Ascending aorta (tissue), 2 donors: Measurements from ENCODE around the gene EXOC3. TPM values are rescaled to one million over a fixed set of nuclear protein-coding genes. Genes with fewer than 3 reads are reported as not detected.

ENCODE experiments used
- DNase-seq, 2 donors: peaks; one replicate each; pipeline ENCODE4 v3.0.0-alpha.2; 2019; ENCODE audit warnings: low spot score in 2 of 2
- H3K27ac ChIP-seq, 2 donors: fragments of 200-600 bp; sonication (generic); one replicate each; pipeline ENCODE4 v1.5.1; 2016 to 2017; ENCODE audit warnings: mild to moderate bottlenecking in 1 of 2
- H3K27me3 ChIP-seq: fragments of 200-600 bp; sonication (generic); one replicate; pipeline ENCODE4 v1.5.1; 2017
- H3K36me3 ChIP-seq, 2 donors: fragments of 200-600 bp; sonication (generic); one replicate each; pipeline ENCODE4 v1.5.1; 2016
- H3K4me1 ChIP-seq, 2 donors: fragments of 200-600 bp; sonication (generic); one replicate each; pipeline ENCODE4 v1.5.1; 2016 to 2017; ENCODE audit warnings: mild to moderate bottlenecking in 1 of 2
- H3K4me3 ChIP-seq, 2 donors: fragments of 200-600 bp; sonication (generic); one replicate each; pipeline ENCODE4 v1.5.1; 2016 to 2017; ENCODE audit warnings: mild to moderate bottlenecking in 1 of 2
- H3K9me3 ChIP-seq, 2 donors: fragments of 200-600 bp; sonication (generic); one replicate each; pipeline ENCODE4 v1.5.1; 2016
- CTCF ChIP-seq, 3 experiments: fragments of 200-600 bp in 2 of 3; fragments of 450-650 bp in 1 of 3; sonication (generic) in 2 of 3; IDR thresholded peaks; one replicate each; pipeline ENCODE4 v1.5.1; 2016 to 2019; ENCODE audit warnings: antibody characterized with exemption in 3 of 3, mild to moderate bottlenecking in 1 of 3, moderate library complexity in 1 of 3
- intact Hi-C: fragments of 100-400 bp; cut with DNase I; formaldehyde crosslinking; loops from one replicate; pipeline ENCODE4 v1.15.1; 2023
- total RNA-seq: library from RNA; depleted of rRNA; stranded (reverse); fragments of >200 nt; gene quantifications from one replicate; pipeline ENCODE4 v1.1.0, GENCODE V29; 2016

Gene EXOC3
- total RNA-seq, 1 donor from 2014 or later: 56.7 TPM

GRCh38 chr5:482506-482905 lies 39.5 kb downstream of the EXOC3 start:
- Histone ChIP-seq H3K4me1 (no peaks in the 10 kb centered on the region), H3K27ac (no peak overlapping the region), H3K27me3 (peaks cover 11% of the 10 kb centered on the region), H3K4me3 (no peak overlapping the region), H3K36me3 (no peaks in the 10 kb centered on the region), H3K9me3 (no peaks in the 10 kb centered on the region)
- DNase-seq: no peak
- intact Hi-C loops: no loop called here
- TF ChIP-seq CTCF (IDR thresholded peaks at IDR 0.05): no peak

GRCh38 chr5:483011-483410 lies 40.0 kb downstream of the EXOC3 start:
- no peak for DNase-seq
- intact Hi-C loops: no loop called here
- H3K4me1 ChIP-seq: no peaks in the 10 kb centered on the region
- no peak overlapping the region for H3K4me3 ChIP-seq
- H3K27me3 ChIP-seq: peaks cover 11% of the 10 kb centered on the region
- no peaks in the 10 kb centered on the region for H3K36me3 ChIP-seq
- H3K9me3 ChIP-seq: no peaks in the 10 kb centered on the region
- TF ChIP-seq CTCF (IDR thresholded peaks at IDR 0.05): no peak
- H3K27ac ChIP-seq: no peak overlapping the region

GRCh38 chr5:483434-484140 lies 40.6 kb downstream of the EXOC3 start:
- Histone ChIP-seq H3K4me1 (no peaks in the 10 kb centered on the region), H3K36me3 (no peaks in the 10 kb centered on the region), H3K27ac (no peak overlapping the region), H3K4me3 (no peak overlapping the region), H3K27me3 (peaks cover 10% of the 10 kb centered on the region), H3K9me3 (no peaks in the 10 kb centered on the region)
- no peak for TF ChIP-seq CTCF (IDR thresholded peaks at IDR 0.05)
- no peak for DNase-seq
- intact Hi-C loops: no loop called here

- no peak overlapping the region for H3K27ac ChIP-seq
- intact Hi-C loops: no loop called here
- TF ChIP-seq CTCF (IDR thresholded peaks at IDR 0.05): no peak
- peaks cover under 1% of the 10 kb centered on the region for H3K27me3 ChIP-seq
- no peaks in the 10 kb centered on the region for H3K9me3 ChIP-seq
- H3K4me3 ChIP-seq: no peak overlapping the region
- no peak for DNase-seq
- H3K36me3 ChIP-seq: no peaks in the 10 kb centered on the region
- no peaks in the 10 kb centered on the region for H3K4me1 ChIP-seq
These were observed 41.6 kb downstream of the EXOC3 start for GRCh38 chr5:484556-484955.

- intact Hi-C loops: no loop called here
- no peak for DNase-seq
- no peaks in the 10 kb centered on the region for H3K36me3 ChIP-seq
- no peaks in the 10 kb centered on the region for H3K4me1 ChIP-seq
- no peaks in the 10 kb centered on the region for H3K9me3 ChIP-seq
- no peak overlapping the region for H3K4me3 ChIP-seq
- H3K27me3 ChIP-seq: no peaks in the 10 kb centered on the region
- H3K27ac ChIP-seq: no peak overlapping the region
- TF ChIP-seq CTCF (IDR thresholded peaks at IDR 0.05): no peak
These were observed 42.4 kb downstream of the EXOC3 start for GRCh38 chr5:485113-485945.
